Activated CD8-positive, alpha-beta memory T cell treated with anti-CD3 and anti-CD28 coated beads, Interleukin-2, amount 50 U/mL, for 4 hours (primary cell): ENCODE data around the gene SLC45A3.
A peak's percentile ranks its signal among the peaks of the same experiment; 100 is the strongest.

ENCODE experiments used
- DNase-seq: peaks from one replicate; pipeline ENCODE4 v3.0.0-alpha.2; 2020

The SLC45A3 gene

GRCh38 chr1:205632669-205633169, 47.6 kb downstream of the SLC45A3 start:
- DNase-seq, result no peak

DNA sequence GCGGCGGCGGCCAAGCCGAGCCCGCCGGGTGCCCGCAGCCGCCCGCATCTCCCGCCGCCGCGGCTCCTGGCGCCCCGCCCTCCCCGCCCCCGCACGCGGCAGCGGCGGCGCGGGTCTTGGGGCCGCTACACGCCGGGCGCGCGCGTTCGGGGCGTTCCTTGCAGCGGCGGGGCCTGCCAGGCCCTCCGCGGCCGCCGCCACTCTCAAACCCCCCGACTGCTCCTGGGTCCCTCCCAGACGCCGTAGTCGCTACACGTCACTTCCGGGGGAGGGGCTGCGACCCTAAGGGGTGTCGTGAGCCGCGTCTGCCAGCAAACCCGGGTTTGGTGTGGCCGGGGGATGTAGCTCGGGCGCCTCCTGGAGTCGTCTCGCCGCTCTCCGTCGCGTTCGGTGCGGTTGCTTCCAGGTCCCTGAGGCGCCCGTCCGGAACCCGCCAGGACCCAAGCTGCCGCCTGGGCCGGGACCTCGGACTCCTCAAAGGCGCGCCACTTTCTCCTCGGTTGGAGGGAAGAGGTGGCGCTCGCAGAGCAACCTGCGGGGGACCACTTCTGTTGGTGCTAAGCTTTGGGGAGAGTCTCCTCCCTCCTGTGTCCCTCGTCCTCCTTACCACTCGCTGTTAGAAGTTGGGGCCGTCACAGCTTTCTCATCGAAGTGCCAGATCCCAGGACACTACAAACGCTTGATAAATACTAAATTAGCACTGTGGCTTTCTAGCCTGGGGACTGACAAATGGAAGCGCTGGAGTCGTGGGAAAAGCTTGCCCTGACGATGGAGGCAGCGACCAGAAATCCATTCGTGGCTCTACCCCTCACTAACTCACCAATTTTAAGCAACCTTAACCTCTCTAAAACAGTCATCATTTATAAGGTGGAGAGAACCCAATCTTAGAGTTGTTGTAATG, 48.3 kb downstream of the SLC45A3 start, which contains the start of gene ELK4:
Gene ELK4, minus strand, starts transcription at position 244 of the 901 bp plus-strand sequence. CDS start 8,129 bp downstream, outside the sequence.
- peak; percentile 100 for DNase-seq

- DNase-seq, result peak; percentile 76
Observed at GRCh38 chr1:205631010-205631767, 49.1 kb downstream of the SLC45A3 start.

DNA sequence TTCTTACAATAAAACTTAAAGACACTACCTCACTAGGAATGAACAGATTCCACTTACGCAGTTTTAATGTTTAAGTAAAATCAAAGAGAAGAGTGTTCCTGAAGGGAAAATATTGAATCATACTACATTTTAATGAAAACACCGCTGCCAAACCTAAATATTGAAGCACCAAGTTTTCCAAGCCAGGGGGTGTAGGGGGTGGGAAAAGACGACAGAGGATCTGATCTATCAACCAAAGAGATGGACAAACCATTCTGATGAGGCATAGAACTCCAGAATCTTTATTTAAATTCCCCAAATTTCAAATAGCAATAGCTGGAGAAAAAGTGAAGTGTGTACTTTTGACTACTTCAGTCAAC, 49.7 kb downstream of the SLC45A3 start:
- DNase-seq, result no peak

DNA sequence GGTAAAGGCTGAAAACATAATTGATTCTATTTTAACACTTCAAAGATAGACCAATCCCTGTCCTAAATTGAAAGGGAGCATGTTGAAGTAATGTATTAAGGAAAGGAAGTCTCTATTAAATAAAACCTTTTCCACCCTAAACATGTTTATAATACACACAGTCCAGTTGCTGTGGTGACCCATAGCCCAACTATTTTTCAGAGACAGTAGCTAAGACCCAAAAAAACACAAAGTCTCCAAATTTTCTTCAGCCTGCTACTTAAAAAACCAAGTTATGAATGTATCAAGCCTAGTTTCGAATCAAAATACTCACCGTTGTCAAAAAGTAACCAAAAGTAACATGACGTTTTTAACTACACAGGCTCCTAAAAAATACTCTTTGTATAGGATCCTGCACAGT, 50.1 kb downstream of the SLC45A3 start:
- no peak for DNase-seq

DNA sequence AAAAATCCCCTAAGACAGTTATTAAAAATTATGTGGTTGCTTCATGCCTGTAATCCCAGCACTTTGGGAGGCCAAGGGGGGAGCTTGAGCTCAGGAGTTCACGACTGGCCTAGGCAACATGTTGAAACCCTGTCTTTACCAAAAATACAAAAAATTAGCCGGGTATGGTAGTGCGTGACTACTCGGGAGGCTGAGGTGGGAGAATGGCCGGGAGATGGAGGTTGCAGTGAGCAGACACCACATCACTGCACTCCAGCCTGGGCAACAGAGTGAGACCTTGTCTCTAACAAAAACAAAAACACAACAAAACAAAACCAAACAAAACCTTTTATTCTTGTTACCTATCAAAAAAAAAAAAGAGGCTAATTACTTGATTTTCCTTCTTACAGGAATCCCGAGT, 50.6 kb downstream of the SLC45A3 start:
- no peak for DNase-seq

DNA sequence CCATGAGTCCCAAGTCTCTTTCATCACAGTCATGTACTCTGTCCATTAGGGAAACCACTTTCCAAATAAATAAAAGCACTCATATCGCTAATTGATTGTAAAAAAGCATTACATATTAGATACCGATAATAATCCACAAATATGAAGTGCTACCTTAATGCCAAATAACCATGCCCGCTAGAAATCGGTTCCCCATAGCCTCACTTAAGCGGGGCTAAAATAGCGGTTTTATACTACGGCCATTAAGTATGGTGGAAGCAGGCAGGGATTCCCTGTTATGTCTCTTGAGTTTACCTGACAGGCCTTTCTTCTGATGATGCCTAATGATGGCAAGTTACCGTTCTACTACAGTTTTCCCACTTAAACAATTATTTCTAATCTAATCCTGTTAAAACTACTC, 52.4 kb downstream of the SLC45A3 start:
- DNase-seq, result no peak

DNA sequence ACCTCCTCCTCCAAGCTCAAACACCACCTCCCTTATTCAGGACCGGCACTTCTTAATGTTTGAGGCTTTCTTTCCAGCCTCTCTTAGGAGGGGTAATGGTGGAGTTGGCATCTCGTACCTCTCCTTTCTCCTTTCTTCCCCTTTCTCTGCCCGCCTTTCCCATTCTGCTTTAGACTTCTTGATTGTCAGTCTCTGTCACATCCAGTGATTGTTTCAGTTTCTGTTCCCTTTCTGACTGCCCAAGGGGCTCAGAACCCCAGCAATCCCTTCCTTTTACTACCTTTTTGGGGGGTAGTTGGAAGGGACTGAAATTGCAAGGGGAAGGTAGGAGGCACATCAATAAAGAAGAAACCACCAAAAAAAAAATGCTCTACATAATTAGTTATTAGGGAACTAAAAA, 54.1 kb downstream of the SLC45A3 start:
- DNase-seq, result no peak

DNA sequence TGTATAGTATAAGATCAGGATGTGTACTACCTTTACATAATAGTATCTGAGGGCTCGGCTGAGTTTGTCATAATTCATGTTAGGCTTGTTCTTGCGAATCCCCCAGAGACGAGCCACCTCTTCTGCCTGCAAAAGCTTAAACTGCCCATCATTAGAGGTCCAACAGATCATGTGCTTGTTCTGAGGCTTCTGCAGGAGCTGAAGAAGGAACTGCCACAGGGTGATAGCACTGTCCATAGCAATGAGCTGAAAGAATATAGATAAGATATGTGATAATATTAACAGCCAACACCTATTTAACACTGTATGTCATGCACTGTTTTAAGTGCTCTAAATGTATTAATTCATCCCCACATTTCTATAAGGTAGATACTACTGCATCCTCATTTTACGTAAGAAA, 56.7 kb downstream of the SLC45A3 start:
- no peak for DNase-seq

- no peak for DNase-seq
Observed at GRCh38 chr1:205620269-205620668, 60.0 kb downstream of the SLC45A3 start.

GRCh38 chr1:205619376-205619775, 60.9 kb downstream of the SLC45A3 start:
- DNase-seq, result no peak

- no peak for DNase-seq
Observed at GRCh38 chr1:205616563-205617293, 63.6 kb downstream of the SLC45A3 start.

DNA sequence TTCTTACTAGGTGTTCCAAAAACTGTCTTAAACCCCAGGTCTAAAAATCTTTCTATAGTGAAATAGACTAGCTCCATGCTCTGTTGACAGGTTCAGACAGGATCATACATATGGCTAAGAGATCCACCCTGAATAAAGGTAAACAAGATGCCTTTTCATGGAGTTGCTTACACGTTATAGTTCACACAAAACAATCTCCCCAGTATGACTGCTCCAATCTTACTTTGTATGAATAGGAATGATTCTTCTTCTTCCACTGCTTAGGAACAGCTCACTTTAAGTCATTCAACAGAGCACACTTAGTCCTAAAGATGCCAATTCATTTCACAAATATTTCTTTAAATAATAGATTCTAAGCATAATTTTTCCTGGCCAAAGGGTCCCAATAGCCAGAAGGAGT, 64.5 kb downstream of the SLC45A3 start:
- no peak for DNase-seq

- no peak for DNase-seq
Observed at GRCh38 chr1:205613854-205614412, 66.4 kb downstream of the SLC45A3 start.

DNA sequence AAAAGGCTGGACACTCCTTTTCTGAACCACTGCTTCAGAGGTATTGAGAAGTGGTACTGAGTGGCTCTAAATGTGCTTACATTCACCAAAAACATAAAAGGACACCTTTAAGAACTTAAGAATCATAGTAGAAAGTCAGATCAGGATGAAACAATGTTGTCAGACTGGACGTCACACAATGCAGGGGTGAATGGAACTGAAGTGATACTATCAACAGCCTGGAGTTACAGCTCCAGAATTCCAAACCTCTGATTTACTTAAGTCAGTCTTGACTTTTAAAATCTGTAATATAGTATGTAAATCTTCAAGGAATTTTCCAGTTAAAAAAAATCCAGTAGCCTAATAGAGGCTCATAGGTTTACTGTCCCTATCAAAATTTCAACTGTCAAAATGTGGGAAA, 67.8 kb downstream of the SLC45A3 start:
- DNase-seq, result no peak

DNA sequence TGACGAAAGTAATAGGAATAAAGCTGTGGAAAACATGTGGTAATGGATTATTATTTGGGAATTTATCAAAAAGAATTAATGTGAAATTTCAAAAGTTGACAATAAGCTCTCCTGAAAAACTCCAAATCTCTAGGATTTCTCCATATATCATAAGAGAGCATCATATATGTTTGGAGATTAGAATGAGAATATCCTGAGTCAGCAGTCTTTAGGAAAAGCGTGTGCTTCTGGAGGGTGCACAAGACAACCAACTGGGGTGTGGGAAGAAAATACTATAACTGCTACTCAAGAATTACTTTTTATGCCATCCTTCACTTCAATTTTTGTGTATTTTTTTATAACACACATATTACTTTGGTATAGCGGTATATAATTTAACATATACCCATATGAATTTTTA, 68.2 kb downstream of the SLC45A3 start:
- no peak for DNase-seq

DNA sequence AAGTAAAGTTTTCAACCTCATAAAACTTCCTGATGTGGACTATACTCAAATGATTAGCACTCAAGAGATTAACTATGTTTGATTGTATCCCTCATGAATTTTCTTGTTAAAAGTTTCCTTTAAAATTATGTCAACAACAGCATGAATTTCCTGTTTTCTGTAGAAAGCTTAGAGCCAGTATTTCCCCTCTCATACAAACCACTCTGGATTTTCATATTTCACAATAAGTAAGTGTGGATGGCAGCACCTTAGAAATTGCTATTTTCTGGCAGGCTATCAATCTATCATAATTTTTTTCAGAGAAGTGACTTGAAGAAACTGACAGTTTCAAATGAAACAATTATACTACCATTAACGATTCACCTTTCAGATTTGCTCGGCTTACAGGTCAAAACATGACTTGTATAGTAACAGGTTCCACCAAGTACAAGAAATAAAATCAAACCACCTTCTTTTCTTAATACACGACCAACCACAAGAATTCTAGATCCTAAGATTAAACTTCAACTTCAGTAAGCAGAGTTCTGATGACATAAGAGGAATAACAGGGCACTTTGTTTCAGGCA, 69.3 kb downstream of the SLC45A3 start:
- no peak for DNase-seq

GRCh38 chr1:205610036-205610435, 70.3 kb downstream of the SLC45A3 start:
- no peak for DNase-seq
